Measurements from ENCODE around the gene PTGER2. TPM values are rescaled to one million over a fixed set of nuclear protein-coding genes. Genes with fewer than 3 reads are reported as not detected.

The PTGER2 gene
- total and polyA plus RNA-seq, 8 donors = 3.4 to 19.2 (median 5.6) TPM

- H3K36me3 ChIP-seq = no peaks in the 10 kb centered on the region
- H3K4me1 ChIP-seq = peaks cover 12 to 61% of the 10 kb centered on the region in 2 donors
- no peak for TF ChIP-seq CTCF (IDR thresholded peaks at IDR 0.05)
- H3K27me3 ChIP-seq = peaks cover 0 to 34% of the 10 kb centered on the region in 2 donors
- no peak for ATAC-seq
- intact Hi-C loops (cut with DNase I) = no loop called here
- H3K27ac ChIP-seq = peak overlapping the region in 1 of 2 donors; percentile 55
- H3K9me3 ChIP-seq = no peaks in the 10 kb centered on the region
- no peak overlapping the region for H3K4me3 ChIP-seq
- no peak for DNase-seq
These were observed 3.6 kb upstream of the PTGER2 start for GRCh38 chr14:52310541-52310940.

GRCh38 chr14:52312931-52313355, 1.2 kb upstream of the PTGER2 start:
- peak; percentile 11 for ATAC-seq
- peak in 2 of 4 donors; percentile 82 to 88 for DNase-seq
- Histone ChIP-seq H3K36me3 (no peaks in the 10 kb centered on the region), H3K27me3 (peaks cover 0 to 36% of the 10 kb centered on the region in 2 donors), H3K9me3 (no peaks in the 10 kb centered on the region), H3K4me3 (peak overlapping the region in 1 of 2 donors; percentile 50), H3K27ac (peak overlapping the region; percentile 78 to 92), H3K4me1 (peaks cover 12 to 70% of the 10 kb centered on the region in 2 donors)
- TF ChIP-seq CTCF (IDR thresholded peaks at IDR 0.05) = no peak
- intact Hi-C loops (cut with DNase I) = no loop called here

- peaks cover 12 to 71% of the 10 kb centered on the region in 2 donors for H3K4me1 ChIP-seq
- peak; percentile 1 for ATAC-seq
- H3K36me3 ChIP-seq = no peaks in the 10 kb centered on the region
- peak overlapping the region; percentile 78 to 92 for H3K27ac ChIP-seq
- H3K4me3 ChIP-seq = peak overlapping the region; percentile 48 to 50
- intact Hi-C loops (cut with DNase I) = no loop called here
- TF ChIP-seq CTCF (IDR thresholded peaks at IDR 0.05) = no peak
- no peaks in the 10 kb centered on the region for H3K9me3 ChIP-seq
- H3K27me3 ChIP-seq = peaks cover 0 to 36% of the 10 kb centered on the region in 2 donors
- DNase-seq = peak in 1 of 4 donors; percentile 51
These were observed 650 bp upstream of the PTGER2 start for GRCh38 chr14:52313462-52313861.

GRCh38 chr14:52314595-52315354, 663 bp downstream of the PTGER2 start:
- Histone ChIP-seq H3K4me1 (peaks cover 12 to 70% of the 10 kb centered on the region in 2 donors), H3K36me3 (no peaks in the 10 kb centered on the region), H3K27ac (peak overlapping the region; percentile 78 to 92), H3K4me3 (peak overlapping the region; percentile 48 to 50), H3K9me3 (no peaks in the 10 kb centered on the region), H3K27me3 (peaks cover 0 to 36% of the 10 kb centered on the region in 2 donors)
- peak in 3 of 4 donors; percentile 38 to 87 (median 57) for DNase-seq
- TF ChIP-seq CTCF (IDR thresholded peaks at IDR 0.05) = no peak
- intact Hi-C loops (cut with DNase I) = no loop called here
- ATAC-seq = peak; percentile 30

- Histone ChIP-seq H3K36me3 (no peaks in the 10 kb centered on the region), H3K9me3 (no peaks in the 10 kb centered on the region), H3K4me3 (peak overlapping the region; percentile 48 to 50), H3K27me3 (peaks cover 0 to 36% of the 10 kb centered on the region in 2 donors), H3K27ac (peak overlapping the region; percentile 78 to 92), H3K4me1 (peaks cover 12 to 66% of the 10 kb centered on the region in 2 donors)
- DNase-seq (no peak), ATAC-seq (peak; percentile 11)
- intact Hi-C loops (cut with DNase I) = no loop called here
- TF ChIP-seq CTCF (IDR thresholded peaks at IDR 0.05) = no peak
These were observed 1.2 kb downstream of the PTGER2 start for GRCh38 chr14:52315355-52315718.
